GM19240 (cell line): Measurements from ENCODE around the gene GULP1.

Source experiments
- DNase-seq: peaks from one replicate; pipeline ENCODE4 v3.0.0; 2011; ENCODE audit warnings: low spot score; ENCODE audit not compliant: insufficient read length

Gene GULP1

GRCh38 chr2:188365058-188365641 is 73.5 kb downstream of the GULP1 start:
- DNase-seq = no peak

DNA sequence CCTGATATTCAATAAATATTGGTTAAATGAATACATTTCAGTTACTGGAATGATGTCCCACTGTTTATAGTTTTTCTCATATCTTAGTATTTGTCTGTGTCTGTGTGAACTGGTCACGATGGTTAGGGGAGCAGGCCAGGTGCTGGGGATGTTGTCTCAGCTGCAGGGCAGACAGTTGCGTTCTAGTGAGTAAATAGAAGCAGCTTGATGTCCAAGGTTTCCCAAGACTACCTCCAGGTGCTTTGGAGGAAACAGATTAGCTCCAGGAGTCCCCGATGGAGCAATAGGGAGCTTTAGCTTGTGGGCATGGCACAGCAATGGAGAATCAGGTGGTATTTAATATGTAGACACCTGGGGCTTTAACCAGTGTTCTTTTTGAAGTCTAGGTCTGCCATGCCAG is 75.5 kb downstream of the GULP1 start:
- no peak for DNase-seq

DNA sequence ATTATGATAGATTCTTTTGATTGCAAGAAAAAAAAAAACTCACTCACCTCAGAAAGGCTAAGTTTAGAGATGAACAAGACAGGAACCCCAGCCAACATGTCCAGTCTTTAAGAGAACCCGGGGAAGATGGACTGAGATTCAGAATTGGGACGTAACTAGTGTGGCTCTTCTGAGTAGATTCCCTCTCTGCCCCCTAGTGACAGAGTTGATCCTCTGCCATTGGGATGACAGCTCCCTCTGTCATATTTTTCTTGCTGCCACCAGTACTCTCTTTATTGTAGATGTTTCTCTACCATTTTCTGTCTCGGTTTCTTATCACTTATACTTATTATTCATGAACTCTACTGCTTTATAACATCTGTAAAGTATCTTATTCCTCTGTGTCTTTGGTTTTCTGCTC is 77.7 kb downstream of the GULP1 start:
- DNase-seq = no peak

GRCh38 chr2:188378371-188378950 is 86.8 kb downstream of the GULP1 start:
- no peak for DNase-seq

DNA sequence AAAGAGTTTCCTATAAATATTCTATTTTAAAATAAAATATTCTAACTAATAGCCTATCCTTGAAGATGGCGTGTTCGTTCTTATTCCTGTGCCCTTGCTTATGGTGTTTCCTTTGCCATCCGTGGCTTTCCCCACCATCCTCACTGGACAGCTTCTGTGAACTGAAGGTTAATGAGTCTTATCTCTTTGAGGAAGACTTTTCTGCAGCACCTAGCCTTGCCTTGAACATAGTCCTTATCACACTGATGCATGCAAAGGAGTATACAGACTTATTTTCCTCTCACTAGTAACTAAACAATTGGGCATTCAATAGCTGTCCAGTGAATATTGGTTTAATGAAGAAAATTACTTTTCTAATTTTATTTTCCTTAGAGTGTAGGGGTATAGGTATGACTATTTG is 88.1 kb downstream of the GULP1 start:
- DNase-seq = no peak

DNA sequence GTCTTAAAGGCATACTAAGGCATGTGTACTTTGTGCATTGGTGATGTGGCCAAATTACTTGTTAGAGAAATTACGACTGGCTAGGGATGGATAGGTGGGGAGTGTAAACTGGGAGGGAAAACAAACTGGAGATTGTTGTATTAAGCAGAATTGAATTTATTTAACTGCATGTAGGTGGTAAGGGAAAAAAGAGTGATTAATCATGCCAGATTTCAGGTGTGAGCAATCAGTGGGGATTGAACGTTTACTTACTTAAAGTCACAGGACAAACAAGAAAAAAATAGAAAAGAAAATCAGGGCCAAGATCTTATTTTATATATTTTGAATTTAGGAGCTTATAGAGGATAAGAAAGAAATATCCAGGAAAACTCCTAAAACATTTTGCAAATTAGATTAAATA is 88.6 kb downstream of the GULP1 start:
- DNase-seq = no peak

DNA sequence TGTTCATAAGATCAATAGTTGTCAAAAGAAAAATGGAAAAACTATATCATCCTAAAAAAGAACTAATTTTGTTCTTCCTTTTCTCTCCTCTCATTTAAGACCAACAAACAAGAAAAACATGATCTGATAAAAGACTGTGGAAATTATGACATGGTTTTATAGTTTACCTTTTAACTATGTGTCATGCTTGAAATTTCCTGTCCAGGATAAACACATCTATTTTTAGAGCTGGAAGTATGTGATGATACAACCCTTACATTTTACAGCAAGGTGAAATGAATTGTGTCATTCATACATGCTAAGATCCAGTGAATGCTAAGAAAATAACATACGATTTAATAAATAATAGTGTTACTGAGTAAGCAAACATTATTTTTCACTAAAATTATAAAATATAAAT is 89.9 kb downstream of the GULP1 start:
- DNase-seq = no peak

DNA sequence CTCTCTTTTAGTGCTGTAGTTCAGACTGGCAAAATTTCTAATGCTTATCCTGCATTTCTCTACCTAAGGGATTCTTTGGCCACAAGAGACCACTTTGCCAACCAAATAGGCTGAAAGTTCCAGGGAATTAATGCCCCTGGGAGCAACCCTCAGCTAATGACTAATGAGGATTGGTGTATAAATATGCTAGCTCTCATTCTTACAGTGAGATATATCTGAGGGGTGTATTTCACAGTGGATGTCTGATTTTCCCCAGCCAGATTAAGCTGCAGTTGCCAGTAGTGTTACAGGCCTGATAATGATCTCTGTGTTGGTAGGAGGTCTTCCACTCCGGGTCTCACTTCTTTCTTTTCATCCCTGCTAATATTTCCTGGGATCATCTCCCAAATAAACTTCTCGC is 90.4 kb downstream of the GULP1 start:
- DNase-seq = no peak

GRCh38 chr2:188383158-188383557 is 91.5 kb downstream of the GULP1 start:
- DNase-seq = no peak

- no peak for DNase-seq
Measured at GRCh38 chr2:188385857-188386256, 94.2 kb downstream of the GULP1 start.

DNA sequence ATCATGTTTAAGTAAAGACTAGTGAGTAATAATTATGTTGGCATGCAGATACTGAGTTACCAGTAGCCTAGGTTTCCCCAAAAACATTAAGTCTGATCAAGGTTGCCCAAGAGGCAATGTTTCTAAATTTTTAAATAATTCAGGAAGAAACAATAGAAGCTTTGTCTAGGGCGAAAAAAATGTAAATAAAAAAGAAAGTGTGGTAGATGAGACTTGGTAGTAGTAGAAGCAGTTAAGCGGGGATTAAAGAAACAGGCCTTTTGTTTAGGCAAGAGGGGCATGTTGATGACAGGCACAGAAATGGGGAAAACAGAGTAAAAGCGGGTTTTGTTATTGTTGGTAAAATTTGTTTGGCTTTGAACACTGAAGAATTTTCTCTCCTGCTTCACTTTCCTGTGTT is 97.2 kb downstream of the GULP1 start:
- no peak for DNase-seq

DNA sequence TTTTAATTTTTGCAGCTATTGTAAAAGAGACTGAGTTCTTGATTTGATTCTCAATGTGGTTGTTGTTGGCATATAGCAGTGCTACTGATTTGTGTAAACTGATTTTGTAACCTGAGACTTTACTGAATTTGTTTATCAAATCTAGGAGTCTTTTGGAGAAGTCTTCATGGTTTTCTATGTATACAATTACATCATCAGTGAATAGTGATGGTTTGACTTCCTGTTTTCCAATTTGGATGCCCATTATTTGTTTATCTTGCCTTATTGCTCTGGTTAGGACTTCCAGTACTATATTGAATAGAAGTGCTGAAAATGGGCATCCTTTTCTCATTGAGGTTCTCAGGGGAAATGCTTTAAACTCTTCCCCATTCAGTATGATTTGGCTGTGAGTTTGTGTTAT is 99.7 kb downstream of the GULP1 start:
- DNase-seq = no peak

DNA sequence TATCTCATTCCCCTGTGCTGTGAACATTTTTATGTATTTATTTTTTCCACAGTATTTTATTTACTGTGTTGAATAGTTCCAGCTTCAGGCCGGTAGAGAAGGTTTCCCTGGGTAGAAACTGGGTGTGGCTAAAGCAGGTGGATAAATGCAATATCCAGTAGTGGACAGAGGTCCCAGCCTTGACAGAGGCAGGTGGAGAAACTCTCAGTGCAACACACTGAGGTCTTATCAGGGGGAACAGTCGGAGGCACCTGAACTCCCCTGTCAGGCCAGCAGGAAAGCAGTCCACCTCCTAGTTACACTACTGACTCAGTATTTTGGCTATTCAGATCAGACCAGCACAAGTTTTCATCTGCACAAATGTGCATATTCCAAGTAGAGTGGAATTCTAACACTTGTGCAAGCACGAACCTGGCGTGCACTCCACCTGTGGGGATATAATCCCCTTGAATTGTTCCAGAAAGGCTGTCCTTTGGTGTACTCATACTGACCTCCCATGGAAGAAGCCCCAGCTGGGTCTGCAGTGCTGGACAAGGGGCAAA is 103.3 kb downstream of the GULP1 start:
- no peak for DNase-seq

- DNase-seq = no peak
Measured at GRCh38 chr2:188395903-188396689, 104.4 kb downstream of the GULP1 start.

DNA sequence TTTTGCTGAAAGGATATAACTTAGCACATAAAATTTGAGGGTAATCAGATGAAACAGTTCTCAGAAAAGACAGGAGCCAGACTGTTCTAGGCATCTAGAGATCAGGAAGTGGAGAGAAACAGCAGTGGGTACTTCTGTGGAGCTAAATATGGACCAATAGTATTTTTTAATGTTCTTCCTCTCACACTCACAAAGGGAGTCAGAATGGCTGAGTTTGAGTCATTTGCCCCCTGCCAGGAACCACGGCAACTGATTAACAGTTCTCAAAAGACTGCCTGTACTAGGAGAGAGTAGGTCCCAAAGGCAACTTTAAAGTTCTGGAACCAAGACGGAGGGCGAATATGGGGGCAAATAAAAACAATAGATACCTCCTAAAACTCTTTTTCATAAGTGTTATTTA is 107.5 kb downstream of the GULP1 start:
- no peak for DNase-seq

DNA sequence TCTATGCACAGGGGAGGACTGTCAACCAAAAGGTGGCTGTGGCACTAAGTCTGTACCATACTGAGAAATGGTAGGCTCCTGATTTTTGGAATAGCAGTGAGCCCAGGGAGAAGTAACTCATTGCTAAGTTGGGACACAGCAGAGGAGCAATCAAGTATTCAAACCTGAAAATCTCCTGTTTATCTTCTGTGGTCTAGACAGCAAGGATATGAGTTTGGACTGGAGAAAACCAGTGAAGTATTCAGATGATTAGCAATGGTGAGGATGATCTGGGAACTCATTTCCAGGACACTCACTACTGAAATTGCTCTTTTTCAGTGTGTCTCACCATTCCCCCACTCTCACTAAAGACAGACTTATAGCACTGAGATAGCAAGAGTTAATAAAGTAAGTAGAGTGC is 112.0 kb downstream of the GULP1 start:
- DNase-seq = no peak

DNA sequence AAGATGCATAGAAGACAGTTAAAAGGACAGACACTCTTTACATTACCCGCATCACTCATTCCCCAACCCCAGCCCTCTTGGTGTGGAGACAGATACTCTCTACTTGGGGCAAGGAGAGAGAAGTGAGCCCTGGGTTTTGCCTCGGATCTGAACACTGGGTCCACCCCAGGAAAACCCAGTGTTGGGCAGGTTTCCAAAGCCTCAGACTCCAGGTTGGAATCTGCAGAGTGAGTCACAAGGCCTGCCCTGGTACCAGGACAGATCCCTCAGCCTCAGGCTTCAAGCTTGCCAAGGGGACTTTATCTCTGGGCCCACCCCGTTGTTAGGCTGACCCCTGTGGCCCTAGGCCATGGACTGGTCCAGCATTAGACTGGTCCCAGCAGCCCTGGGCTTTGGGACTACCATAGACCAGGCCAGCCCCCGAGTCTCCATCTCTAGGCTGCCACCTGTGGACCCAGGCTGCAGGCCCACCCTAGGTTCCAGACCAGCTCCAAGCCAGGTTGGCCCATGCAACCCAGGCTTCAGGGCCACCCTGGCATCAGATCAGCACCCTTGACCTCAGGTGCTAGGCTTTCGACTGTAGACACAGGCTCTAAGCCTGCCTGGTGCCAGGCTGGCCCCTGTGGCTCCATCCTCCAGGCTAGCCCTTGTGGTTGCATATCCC is 112.8 kb downstream of the GULP1 start:
- no peak for DNase-seq

DNA sequence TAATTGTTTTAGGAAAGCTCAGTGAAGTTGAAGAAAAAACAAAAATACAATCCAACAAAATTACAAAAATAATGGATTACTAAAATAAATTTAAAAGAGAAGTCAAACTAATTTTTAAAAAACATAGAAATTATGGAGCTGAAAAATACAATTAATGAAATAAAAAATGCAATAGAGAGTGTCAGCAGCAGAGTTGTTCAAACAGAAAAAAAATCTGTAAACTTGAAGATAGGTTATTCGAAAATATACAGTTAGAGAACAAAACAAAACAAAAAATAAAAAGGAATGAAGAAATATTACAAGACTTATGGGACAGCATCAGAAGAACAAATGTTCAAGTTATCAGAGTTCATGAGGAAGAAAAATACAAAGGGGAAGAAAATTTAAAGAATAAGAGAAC is 114.7 kb downstream of the GULP1 start:
- DNase-seq = no peak

DNA sequence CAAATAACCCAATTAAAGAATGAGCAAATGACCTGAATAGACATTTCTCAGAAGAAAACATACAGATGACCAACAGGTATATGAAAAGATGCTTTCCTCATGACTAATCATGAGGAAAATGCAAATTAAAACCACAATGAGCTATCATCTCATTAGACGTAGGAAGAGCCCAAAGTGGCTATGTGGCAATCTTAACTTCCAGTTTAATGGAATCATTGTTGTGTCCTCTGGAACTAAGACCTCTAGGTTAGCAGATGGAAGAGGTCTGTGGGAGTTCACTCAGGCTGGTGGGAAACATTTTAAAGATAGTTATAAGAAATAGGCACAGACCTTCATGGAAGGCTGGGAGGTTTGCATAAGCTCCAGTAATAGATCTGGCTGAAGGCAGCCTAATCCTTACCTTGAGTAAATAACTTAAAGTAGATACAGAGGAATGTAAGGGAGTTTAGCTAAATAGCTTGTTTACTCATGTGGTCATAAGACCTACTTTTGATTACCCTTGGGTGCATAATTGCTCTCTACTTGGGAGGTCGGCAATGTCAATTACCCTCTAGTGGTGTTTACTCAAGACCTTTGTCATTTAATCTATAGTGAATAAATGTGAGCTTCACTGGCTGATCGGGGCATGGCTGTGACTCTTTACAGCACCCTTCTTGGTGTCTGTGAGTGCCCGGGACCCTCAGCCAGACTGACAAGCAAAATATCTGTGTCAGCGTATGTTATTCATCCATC is 119.0 kb downstream of the GULP1 start:
- no peak for DNase-seq

DNA sequence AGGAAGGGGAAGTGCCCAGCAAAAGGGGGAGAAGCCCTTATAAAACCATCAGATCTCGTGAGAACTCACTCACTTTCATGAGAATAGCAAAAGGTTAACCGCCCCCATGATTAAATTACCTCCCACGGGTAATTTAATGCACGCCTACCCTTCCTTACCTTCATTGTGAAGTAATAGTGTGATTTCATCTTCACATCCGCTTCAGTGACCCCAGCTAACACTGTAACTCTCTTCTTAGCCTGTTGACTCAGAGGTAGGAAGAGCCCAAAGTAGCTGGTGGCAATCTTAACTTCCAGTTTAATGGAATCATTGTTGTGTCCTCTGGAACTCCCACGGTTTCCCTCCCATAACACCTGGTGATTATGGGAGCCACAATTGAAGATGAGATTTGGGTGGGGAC is 120.5 kb downstream of the GULP1 start:
- DNase-seq = no peak

DNA sequence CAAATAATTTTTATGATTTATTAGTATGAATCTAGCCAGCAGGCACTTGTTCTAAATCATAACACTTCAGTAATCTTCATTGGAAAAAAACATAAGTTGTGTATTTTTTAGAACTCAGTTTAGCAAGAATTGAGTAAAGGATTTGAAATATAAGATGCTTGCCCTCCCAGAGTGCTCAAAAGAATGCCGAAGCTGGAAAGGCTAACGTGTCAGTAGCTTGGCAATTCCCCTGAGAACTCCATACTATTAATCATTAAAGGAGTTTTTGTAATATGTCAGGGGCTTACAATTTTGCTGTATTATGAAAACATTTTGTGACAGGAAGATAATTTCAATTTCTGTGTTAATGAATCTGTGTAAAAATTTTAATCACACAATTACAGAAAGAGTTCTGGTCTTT is 122.7 kb downstream of the GULP1 start:
- no peak for DNase-seq
